GM21723 (cell line): ENCODE data around the gene LDLRAD1.
"Not testable (repeated sequence)": the region's sequence is repeated elsewhere in the genome, so short reads cannot be mapped to it uniquely, and the experiment has no call there.

ENCODE experiments used
- ATAC-seq: cut with Tn5 transposase; IDR thresholded peaks from one replicate; pipeline ENCODE4 v1.9.1; 2021; ENCODE audit warnings: mild to moderate bottlenecking, moderate library complexity; ENCODE audit not compliant: unreplicated experiment

Gene LDLRAD1

DNA sequence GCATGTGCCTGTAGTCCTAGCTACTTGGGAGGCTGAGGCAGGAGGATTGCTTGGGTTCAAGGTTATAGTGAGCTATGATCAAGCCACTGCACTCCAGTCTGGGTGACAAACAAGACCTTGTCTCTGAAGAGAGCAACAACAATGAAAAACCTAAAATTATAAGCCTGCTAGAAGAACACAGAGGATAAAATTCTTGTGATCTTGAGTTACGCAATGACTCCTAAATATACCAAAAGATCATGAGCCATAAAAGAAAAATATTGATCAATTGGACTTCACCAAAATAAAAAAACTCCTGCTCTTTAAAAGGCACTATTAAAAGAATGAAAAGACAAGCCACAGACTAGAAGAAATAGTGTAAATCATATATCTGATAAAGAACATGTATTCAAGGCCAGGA lies 22.3 kb downstream of the LDLRAD1 start:
- ATAC-seq: no peak

DNA sequence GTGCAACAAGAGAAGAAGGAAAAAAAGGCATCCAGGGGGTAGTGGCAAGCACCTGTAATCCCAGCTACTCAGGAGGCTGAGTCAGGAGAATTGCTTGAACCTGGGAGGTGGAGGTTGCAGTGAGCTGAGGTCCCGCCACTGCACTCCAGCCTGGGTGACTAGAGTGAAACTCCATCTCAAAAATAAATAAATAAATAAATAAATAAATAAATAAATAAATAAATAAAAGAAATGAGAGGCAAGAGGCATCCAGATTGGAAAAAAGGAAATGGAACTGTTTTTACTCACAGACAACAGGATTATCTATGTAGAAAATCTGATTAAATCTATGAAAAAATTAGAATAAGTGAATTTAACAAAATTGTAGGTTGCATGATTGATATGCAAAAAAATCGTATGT lies 23.5 kb downstream of the LDLRAD1 start:
- not testable (repeated sequence) for ATAC-seq

DNA sequence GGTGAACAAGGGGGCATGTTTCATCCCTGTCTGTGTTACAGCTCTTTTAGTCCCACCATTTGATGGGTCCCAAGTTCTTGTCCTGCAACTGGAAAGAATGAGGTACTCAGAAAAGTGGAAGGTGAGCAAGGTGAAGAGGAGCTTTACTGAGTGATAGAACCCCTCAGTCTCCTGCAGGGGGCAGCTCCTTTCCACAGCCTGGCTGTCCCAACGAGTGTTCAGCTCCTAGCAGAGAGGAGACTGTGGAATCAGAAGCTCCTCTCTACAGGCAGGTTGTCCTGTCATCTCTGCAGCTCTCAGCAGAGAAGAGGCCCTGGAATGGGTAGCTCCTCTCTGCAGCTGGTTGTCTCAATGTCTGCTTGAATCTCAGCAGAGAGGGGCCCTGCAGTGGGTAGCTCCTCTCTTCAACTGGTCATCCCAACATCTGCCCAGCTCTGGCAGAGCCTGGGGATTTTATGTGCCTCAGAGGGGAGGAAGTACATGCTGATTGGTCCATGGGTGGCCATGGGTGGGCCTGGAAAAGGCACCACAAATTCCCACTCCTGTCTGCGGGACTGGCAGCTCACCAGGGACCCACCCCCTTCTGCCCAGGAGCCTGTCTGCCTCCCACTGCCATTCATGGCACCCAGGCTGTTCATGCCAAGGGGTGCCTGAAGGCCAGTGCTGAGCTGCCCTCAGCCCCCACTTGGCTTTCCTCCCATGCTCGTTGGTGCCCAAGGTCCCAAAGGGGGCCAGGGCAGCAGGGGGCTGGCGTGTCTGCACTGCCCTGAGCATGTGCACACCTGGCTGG lies 25.7 kb downstream of the LDLRAD1 start:
- ATAC-seq: no peak

DNA sequence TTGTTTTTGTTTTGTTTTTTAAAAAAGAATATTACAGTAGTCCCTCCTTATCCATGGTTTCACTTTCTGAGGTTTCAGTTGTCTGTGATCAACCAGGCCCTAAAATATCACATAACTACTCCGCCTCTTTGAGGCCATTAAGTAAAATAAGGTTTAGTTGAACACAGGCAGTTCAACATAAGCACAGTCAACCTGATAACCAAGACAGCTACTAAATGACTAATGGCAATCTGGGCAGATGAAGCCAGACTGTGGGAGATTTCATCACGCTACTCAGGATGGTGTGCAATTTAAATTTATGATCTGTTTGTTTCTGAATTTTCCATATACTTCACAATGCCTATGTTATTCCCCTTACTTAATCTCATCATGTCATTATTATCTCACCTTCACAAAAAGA lies 30.1 kb downstream of the LDLRAD1 start:
- ATAC-seq: no peak

DNA sequence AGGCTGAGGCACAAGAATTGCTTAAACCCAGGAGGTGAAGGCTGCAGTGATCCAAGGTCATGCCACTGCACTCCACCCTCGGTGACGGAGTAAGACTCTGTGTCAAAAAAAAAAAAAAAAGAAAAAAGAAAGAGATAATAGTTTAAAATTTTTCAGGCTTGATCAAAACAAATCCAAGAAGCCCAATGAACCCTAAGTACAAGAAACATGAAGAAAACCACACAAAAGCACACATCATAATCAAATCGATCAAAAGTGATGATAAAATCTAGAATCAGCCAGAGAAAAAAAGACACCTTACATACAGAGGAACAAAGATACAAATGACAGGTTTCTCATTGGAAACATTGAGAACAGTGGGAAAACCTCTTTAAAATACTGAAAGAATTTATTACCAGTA lies 31.5 kb downstream of the LDLRAD1 start:
- ATAC-seq: no peak

DNA sequence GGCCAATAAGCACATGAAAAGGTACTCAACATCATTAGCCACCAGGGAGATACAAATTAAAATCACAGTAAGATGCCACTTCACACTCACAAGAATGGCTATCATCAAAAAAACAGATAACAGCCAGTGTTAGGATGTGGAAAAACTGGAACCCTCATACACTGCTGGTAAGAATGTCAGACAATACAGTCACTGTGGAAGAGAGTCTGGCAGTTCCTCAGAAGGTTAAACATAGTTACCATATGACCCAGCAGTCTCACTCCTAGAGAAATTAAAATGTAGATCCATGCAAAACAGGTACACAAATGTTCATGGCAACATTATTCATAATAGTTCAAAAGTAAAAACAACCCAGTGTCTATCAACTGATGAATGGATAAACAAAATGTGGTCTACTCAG lies 33.3 kb downstream of the LDLRAD1 start:
- no peak for ATAC-seq

DNA sequence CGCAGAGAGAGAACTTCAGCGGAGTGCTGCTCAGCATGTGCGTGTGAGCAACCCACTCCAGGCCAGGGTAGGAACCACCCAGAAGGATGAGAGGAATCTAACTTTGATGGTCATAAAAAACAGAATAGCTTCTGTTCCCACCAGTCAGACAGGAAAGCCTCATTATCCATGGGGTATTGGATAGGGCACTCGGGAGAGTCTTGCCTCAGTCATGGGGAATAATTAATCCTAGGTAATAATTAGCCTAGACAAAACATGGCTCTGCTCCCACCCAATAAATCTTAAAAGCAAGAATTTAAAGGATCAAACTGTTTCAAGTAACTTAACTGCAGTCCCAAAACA lies 35.3 kb downstream of the LDLRAD1 start:
- no peak for ATAC-seq

DNA sequence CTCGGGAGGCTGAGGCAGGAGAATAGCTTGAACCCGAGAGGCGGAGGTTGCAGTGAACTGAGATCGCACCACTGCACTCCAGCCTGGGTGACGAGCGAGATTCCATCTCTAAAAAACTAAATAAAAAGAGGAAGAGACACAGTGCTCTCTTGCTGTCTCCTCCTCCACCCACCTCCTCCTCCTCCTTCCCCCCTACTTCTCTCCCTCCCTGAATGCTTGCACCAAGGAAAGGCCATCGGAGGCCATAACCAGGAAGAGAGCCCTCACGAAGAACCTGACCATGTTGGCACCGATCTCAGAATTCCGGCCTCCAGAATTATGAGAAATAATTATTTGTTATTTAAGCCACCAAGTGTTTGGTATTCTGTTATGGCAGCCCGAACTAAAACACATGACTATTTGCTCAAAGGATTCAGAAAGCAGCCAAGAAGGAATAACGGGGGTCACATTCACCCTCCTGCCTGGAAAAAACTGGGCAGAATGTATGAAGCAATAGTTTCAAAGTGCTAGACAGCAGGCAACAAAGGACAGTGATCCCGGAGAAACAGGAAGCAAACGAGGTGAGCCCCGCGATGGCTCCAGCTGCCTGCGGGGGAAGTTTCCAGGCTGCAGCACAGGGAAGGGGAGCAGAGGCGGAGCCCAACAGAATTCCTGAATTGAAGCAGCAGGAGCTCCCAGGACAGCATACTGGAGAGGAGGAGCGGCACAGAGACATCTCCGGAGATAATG lies 35.8 kb downstream of the LDLRAD1 start:
- ATAC-seq: no peak

DNA sequence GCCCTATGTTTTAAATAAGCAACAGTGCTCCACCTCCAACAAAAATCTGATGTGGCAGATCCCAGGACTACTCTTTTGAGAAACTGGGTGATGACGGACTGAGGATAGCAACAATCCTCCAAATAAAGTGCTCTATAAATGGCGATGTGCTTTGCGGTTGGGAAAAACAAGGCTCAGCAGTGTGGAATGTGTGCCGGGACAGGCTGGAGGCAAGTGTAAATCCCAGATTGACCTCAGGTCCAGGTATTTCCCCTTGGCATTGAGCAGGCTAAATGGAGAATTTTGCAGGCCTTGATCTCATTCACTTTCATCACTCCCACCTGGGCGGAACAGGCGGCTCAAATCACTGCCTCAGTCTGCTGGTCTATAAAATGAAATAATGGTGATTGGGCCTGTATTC lies 36.8 kb downstream of the LDLRAD1 start:
- ATAC-seq: no peak

DNA sequence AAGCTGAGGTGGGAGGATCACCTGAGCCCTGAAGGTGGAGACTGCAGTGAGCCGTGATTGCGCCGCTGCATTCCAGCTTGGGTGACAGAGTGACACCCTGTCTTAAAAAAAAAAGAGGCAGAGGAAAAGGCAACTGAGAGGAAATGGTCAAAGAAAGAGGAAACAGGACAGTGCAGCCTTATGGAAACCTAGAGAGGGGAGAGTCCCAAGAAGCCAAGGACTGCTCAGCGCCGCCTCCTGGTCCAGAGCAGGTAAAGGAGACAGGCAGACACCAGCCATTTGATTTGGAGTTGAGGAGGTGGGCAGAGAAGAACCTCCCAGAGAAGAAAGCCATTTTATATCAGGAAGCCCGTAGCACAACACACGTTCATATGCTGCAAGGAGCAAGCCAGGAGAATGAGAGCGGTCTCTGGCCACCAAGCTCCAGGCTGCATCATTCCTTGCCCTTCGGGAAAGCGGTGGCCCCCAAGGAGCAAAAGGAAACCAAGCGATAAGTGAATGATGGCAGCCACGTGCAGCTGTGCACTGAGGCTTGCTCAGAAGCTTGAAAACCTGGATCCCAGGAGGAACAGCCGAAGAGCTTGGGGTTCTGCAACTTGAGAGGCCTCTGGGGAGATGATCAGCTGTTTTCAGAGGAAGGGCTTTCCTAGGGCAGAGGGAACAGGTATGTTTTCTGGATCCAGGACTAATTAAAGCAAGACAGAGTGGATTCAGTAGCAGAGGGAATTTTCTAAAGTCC lies 38.1 kb downstream of the LDLRAD1 start:
- ATAC-seq: no peak

DNA sequence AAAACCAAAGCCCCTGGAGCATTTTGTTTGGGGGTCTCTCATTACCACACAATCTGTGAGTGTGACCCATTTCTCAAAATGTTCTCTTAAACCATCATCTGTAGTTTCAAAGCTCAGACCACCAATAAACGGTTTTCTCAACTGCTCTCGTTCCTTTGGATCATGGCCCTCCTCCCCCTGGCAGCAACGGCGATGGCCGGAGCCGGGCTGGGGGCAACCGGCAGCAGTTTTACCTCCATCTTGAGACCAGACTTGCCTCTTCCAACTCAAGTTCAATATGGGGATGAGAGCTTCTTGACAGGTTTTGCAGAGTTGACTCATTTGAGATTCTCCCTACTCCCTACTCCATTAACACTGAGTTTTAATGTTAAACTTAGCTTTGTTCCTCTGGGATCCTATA lies 42.1 kb downstream of the LDLRAD1 start:
- no peak for ATAC-seq

DNA sequence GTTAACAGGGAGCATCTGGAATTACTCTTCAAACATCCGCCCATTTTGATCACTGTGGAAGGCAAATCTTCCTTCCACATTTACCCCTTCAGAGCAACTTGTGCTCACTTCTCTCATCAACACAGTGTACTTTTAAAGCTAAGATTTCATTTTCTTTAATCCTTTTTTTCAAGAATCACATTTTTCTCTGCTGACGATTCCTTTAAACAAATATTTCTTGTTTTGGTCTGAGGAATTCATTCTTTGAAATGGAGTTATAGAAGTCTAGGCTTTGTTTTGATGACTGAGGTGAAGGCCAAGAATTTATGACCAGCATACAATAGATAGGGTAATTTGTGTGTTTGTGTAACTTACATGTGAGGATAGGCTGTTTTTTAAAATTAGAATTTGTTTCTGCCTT lies 46.3 kb downstream of the LDLRAD1 start:
- no peak for ATAC-seq

DNA sequence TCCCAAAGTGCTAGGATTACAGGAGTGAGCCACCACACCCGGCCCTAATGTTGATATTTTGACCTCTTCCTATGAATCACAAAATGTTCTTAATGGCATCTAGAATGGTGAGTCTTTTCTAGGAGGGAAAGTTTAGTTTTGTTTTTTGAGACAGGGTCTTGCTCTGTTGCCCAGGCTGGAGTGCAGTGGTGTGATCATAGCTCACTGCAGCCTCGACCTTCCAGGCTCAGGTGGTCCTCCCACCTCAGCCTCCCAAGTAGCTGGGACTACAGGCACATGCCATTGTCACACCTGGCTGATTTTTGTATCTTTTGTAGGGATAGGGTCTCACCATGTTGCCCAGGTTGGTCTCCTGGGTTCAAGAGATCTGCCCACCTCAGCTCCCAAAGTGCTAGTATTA lies 48.7 kb downstream of the LDLRAD1 start:
- ATAC-seq: not testable (repeated sequence)

DNA sequence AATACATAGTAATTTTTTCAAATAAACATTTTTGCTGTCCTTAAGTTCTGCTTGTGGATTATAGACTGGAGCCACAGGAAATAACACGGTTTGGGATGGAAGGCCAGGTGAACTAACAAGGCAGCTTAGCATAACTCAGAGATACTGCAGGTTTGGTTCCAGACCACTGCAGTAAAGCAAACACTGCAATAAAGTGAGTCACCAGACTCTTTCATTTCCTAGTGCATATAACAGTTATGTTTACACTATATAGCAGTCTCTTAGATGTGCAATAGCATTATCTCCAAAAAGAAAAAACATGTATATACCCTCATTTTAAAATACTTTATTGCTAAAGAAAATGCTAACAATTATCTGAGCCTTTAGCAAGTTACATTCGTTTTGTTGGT lies 49.9 kb downstream of the LDLRAD1 start:
- no peak for ATAC-seq

DNA sequence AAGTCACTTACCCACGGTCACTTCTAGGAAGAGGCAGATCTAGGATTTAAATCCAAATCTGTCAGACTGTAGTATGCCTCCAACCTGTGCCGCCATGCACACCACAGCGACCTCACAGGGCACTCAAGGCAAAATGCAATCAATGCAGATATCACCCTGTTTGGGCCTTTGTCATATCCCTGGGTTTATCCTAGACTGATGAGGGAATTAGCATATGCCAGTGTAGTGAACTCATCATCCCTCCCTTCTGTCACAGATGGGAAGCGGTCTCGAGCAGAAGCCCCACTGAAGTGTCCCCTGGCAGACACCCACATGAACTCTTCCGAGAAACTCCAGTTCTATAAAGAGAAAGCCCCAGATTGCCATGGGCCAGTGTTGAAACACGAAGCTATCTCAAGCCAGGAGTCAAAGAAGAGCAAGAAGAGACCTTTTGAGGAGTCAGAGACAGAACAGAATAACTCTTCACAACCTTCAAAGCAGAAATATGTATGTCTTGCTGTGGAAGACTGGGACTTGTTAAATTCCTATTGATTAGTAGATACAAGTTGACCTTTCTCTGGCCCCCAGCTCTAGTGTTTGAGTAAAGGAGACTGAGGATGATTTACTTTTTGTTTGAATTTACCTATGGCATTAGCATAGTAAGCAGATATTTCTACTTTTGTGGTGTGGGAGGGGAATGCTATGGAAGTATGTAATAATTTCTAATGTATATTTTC lies 50.4 kb downstream of the LDLRAD1 start:
- ATAC-seq: no peak

DNA sequence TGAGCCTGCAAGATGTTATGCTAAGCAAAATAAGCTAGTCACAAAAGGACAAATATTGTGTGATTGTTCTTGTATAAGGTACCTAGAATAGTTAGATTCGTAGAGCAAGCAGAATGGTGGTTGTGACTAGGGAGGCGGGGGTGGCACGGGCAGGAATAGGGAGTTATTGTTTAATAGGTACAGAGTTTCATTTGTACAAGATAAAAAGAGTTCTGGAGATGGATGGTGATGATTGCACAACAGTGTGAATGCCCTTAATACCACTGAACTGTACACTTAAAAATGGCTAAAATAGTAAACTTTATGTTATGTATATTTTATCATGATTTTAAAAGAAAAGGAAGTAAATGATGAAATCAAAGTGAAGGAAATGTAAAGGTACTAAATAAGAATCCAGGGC lies 51.2 kb downstream of the LDLRAD1 start:
- no peak for ATAC-seq

DNA sequence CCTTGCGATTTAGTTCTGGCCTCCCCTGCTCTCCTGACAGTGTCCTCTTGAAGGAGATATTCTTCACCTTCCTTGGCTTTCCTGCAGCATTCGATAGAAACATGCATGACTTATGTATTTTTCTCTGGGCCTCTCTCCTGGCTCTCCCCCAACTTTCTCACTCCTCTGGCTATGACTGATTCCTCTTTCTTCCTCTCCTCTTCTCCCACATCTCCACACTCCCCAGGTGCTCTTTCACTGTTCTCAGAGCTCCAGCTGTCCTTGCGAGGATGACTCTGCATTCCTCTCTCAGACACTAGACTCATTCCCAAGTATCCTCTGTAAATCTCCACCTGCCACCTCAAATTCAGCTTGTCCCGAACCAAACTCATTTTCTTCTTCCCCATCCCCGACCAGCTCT lies 53.9 kb downstream of the LDLRAD1 start:
- no peak for ATAC-seq

DNA sequence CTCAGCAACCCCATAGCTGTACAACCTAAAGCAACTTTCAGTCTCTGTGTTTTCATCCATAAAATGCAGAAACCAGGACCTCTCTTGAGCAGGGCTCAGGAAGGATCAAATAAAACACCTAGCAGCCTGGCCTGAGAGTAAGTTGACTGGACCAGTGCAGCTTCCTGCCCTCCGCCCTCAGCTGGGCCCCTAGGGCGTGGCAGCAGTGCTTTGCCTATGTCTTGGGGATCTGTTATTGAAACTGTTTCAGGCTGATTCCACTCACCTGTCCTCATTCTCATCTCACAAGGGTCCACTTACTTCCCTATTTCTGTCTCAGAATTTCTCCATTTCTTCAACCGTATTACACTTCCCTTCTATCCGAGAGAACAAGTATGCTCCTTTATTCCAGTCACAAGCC lies 54.5 kb downstream of the LDLRAD1 start:
- ATAC-seq: no peak

DNA sequence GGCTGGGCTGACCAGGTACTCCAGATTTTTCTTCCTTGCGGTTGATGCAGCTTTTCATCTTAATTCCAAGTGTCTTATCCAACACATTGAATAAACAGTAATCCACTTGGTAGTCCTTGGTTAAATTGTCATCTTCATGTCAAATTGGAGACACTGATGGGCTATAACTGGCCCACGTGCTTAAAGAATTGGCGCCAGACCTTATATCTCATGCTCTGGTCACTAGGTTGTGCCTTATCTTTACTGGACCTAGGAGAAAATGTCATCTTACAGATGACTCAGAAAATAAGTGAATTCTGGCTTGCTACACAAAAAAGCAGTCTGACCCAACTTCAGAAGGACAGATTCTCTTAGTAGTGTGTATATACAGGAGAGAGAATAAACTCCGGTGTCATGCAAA lies 55.6 kb downstream of the LDLRAD1 start:
- ATAC-seq: no peak

DNA sequence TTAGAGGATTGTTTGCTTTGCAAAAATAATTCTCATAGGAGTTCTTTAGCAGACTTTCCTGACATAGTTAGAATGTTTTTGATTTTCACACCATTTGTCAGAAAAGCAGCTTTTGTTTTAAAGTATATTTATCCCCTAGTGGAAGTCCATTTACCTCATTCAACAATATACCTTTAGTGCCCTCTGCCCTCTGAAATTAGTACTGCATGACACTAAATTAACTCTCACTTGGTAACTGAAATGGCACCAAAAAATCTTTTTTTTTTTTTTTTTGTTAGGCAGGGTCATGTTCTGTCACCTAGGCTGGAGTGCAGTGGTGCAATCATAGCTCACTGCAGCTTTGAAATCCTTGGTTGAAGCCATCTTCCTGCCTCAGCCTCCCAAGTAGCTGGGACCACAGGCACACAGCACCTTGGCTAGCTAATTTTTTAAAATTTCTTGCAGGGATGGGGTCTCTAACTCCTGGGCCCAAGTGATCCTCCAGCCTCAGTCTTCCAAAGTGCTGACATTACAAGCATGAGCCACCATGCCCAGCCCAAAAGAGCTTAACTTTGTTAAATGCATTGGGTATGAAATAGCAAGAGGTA lies 58.2 kb downstream of the LDLRAD1 start:
- ATAC-seq: no peak
